CD4-positive, alpha-beta T cell (primary cell): ENCODE results near the gene ABCC12. TPM values are rescaled to one million over a fixed set of nuclear protein-coding genes. Genes with fewer than 3 reads are reported as not detected.

Experiments used
- ATAC-seq: fragments of 200-7000 bp; cut with Tn5 transposase; one replicate; pipeline ENCODE4 v1.10.0; 2022; ENCODE audit warnings: mild to moderate bottlenecking; ENCODE audit not compliant: poor library complexity
- CTCF ChIA-PET: fragments of 350-600 bp; sonication (Branson Sonifier 250); formaldehyde crosslinking; loops from one replicate; lab custom pipeline; 2021; ENCODE audit warnings: antibody characterized with exemption, inconsistent platforms; lab: Charles Lee
- POLR2A ChIA-PET: fragments of 350-600 bp; sonication (Branson Sonifier 250); formaldehyde crosslinking; loops from one replicate; lab custom pipeline; 2021; ENCODE audit warnings: antibody characterized with exemption, inconsistent platforms; lab: Charles Lee
- DNase-seq, 14 experiments: peaks; one replicate each; pipeline ENCODE4 v3.0.0-alpha.2; 2013 to 2020; ENCODE audit warnings: mixed read lengths in 2 of 14
- H3K27ac ChIP-seq, 2 donors: one replicate each; pipeline versions ENCODE4 v1.5.1 to v1.7.0; 2013; ENCODE audit warnings: low read length in 2 of 2, low read depth in 1 of 2, mild to moderate bottlenecking in 1 of 2
- H3K27me3 ChIP-seq, 2 experiments: 1 replicate in 1 of 2; 2 replicates in 1 of 2; pipeline versions ENCODE4 v1.6.1 to v1.7.0; 2013; ENCODE audit warnings: low read length in 2 of 2, control low read depth in 1 of 2, mild to moderate bottlenecking in 1 of 2, moderate library complexity in 1 of 2; ENCODE audit not compliant: insufficient read depth in 2 of 2, control insufficient read depth in 1 of 2
- H3K36me3 ChIP-seq: one replicate; pipeline ENCODE4 v1.6.1; 2013; ENCODE audit warnings: low read length, control low read depth; ENCODE audit not compliant: insufficient read depth
- H3K4me1 ChIP-seq: one replicate; pipeline ENCODE4 v1.6.1; 2013; ENCODE audit warnings: low read length, control low read depth; ENCODE audit not compliant: insufficient read depth
- H3K4me3 ChIP-seq: one replicate; pipeline ENCODE4 v1.5.1; 2013; ENCODE audit warnings: mild to moderate bottlenecking, low read length, moderate library complexity
- H3K9me3 ChIP-seq, 2 experiments: 1 replicate in 1 of 2; 2 replicates in 1 of 2; pipeline versions ENCODE4 v1.6.1 to v1.7.0; 2013; ENCODE audit warnings: low read length in 2 of 2, mild to moderate bottlenecking in 2 of 2, control low read depth in 1 of 2, moderate library complexity in 1 of 2; ENCODE audit not compliant: control insufficient read depth in 1 of 2, insufficient read depth in 1 of 2
- H3K27ac Mint-ChIP-seq: one replicate; pipeline ENCODE4 v1.8.0; 2020; ENCODE audit warnings: mixed read lengths
- H3K27me3 Mint-ChIP-seq: one replicate; pipeline ENCODE4 v1.8.0; 2021; ENCODE audit warnings: mixed read lengths
- H3K36me3 Mint-ChIP-seq: one replicate; pipeline ENCODE4 v1.8.0; 2021; ENCODE audit warnings: low read depth, mixed read lengths
- H3K4me1 Mint-ChIP-seq: one replicate; pipeline ENCODE4 v1.8.0; 2021; ENCODE audit warnings: low read depth, mixed read lengths
- H3K4me3 Mint-ChIP-seq: one replicate; pipeline ENCODE4 v1.8.0; 2020; ENCODE audit warnings: mild to moderate bottlenecking, mixed read lengths
- H3K9me3 Mint-ChIP-seq: one replicate; pipeline ENCODE4 v1.8.0; 2020; ENCODE audit warnings: mixed read lengths
- CTCF ChIP-seq: fragments of 200-600 bp; IDR thresholded peaks from one replicate; pipeline ENCODE4 v1.8.0; 2022; ENCODE audit warnings: antibody characterized with exemption, mild to moderate bottlenecking
- intact Hi-C, 2 experiments: fragments of 100-400 bp; cut with DNase I in 1 of 2; cut with micrococcal nuclease in 1 of 2; formaldehyde crosslinking; loops; one replicate each; pipeline versions ENCODE4 v1.15.1 to v1.9.0; 2023 to 2025; cut with DNase I, micrococcal nuclease
- total RNA-seq, 174 experiments: library from RNA in 2 of 174; stranded (reverse) in 2 of 174; gene quantifications; one replicate each; pipeline ENCODE4 v1.2.3 and lab custom pipeline; 2021 to 2026

Gene ABCC12
- total RNA-seq, 2 experiments from 2014 or later = not detected

- H3K4me1 Mint-ChIP-seq = no peaks in the 10 kb centered on the region
- POLR2A ChIA-PET = no interaction called here
- Histone ChIP-seq H3K4me3 (no peak overlapping the region), H3K27ac (no peak overlapping the region), H3K27me3 (peaks cover 0 to 3% of the 10 kb centered on the region in 2 experiments), H3K36me3 (no peaks in the 10 kb centered on the region), H3K9me3 (peaks cover 0 to 3% of the 10 kb centered on the region in 2 experiments), H3K4me1 (no peaks in the 10 kb centered on the region)
- no peak for TF ChIP-seq CTCF
- CTCF ChIA-PET = no interaction called here
- H3K27me3 Mint-ChIP-seq = peaks cover 29% of the 10 kb centered on the region
- DNase-seq = no peak
- no peak overlapping the region for H3K27ac Mint-ChIP-seq
- no peak overlapping the region for H3K4me3 Mint-ChIP-seq
- no peaks in the 10 kb centered on the region for H3K36me3 Mint-ChIP-seq
- intact Hi-C loops = no loop called here
- ATAC-seq = no peak
- no peaks in the 10 kb centered on the region for H3K9me3 Mint-ChIP-seq
These were observed 9.1 kb downstream of the ABCC12 start for GRCh38 chr16:48146710-48147109.

GRCh38 chr16:48146131-48146530 is 9.7 kb downstream of the ABCC12 start:
- TF ChIP-seq CTCF = no peak
- no peaks in the 10 kb centered on the region for H3K36me3 ChIP-seq
- no peaks in the 10 kb centered on the region for H3K4me1 ChIP-seq
- H3K4me3 Mint-ChIP-seq = no peak overlapping the region
- intact Hi-C loops = no loop called here
- H3K36me3 Mint-ChIP-seq = no peaks in the 10 kb centered on the region
- H3K9me3 ChIP-seq = peaks cover 0 to 6% of the 10 kb centered on the region in 2 experiments
- ChIA-PET CTCF (no interaction called here), POLR2A (no interaction called here)
- no peak overlapping the region for H3K27ac Mint-ChIP-seq
- H3K27me3 Mint-ChIP-seq = peaks cover 28% of the 10 kb centered on the region
- H3K27me3 ChIP-seq = peaks cover 0 to 3% of the 10 kb centered on the region in 2 experiments
- DNase-seq (no peak), ATAC-seq (no peak)
- H3K9me3 Mint-ChIP-seq = no peaks in the 10 kb centered on the region
- H3K4me1 Mint-ChIP-seq = no peaks in the 10 kb centered on the region
- H3K4me3 ChIP-seq = no peak overlapping the region
- H3K27ac ChIP-seq = no peak overlapping the region

- H3K9me3 ChIP-seq = peaks cover 0 to 8% of the 10 kb centered on the region in 2 experiments
- Mint-ChIP-seq H3K4me3 (no peak overlapping the region), H3K9me3 (no peaks in the 10 kb centered on the region), H3K27ac (no peak overlapping the region), H3K27me3 (peaks cover 17% of the 10 kb centered on the region), H3K36me3 (no peaks in the 10 kb centered on the region), H3K4me1 (no peaks in the 10 kb centered on the region)
- H3K27me3 ChIP-seq = peaks cover 0 to 3% of the 10 kb centered on the region in 2 experiments
- H3K36me3 ChIP-seq = no peaks in the 10 kb centered on the region
- ChIA-PET CTCF (no interaction called here), POLR2A (no interaction called here)
- intact Hi-C loops = no loop called here
- DNase-seq = no peak
- ATAC-seq = no peak
- no peak overlapping the region for H3K4me3 ChIP-seq
- no peaks in the 10 kb centered on the region for H3K4me1 ChIP-seq
- H3K27ac ChIP-seq = no peak overlapping the region
- no peak for TF ChIP-seq CTCF
These were observed 11.9 kb downstream of the ABCC12 start for GRCh38 chr16:48143812-48144368.
